Immature natural killer cell (primary cell): ENCODE measurements around the gene DLEC1. TPM values are rescaled to one million over a fixed set of nuclear protein-coding genes. Genes with fewer than 3 reads are reported as not detected.

Source experiments
- DNase-seq, 3 donors: peaks; one replicate each; pipeline ENCODE4 v3.0.0; 2022; ENCODE audit warnings: mixed read lengths in 1 of 3
- H3K27ac Mint-ChIP-seq, 6 donors: one replicate each; pipeline ENCODE4 v1.8.0; 2020; ENCODE audit warnings: mixed read lengths in 6 of 6, mild to moderate bottlenecking in 5 of 6, inconsistent platforms in 4 of 6, moderate library complexity in 3 of 6
- H3K27me3 Mint-ChIP-seq, 3 donors: one replicate each; pipeline ENCODE4 v1.8.0; 2020 to 2021; ENCODE audit warnings: low read depth in 3 of 3, mild to moderate bottlenecking in 3 of 3, mixed read lengths in 3 of 3, moderate library complexity in 3 of 3, inconsistent platforms in 1 of 3
- H3K36me3 Mint-ChIP-seq, 3 donors: one replicate each; pipeline ENCODE4 v1.8.0; 2020; ENCODE audit warnings: mixed read lengths in 3 of 3, inconsistent platforms in 2 of 3, mild to moderate bottlenecking in 2 of 3
- H3K4me1 Mint-ChIP-seq, 2 donors: one replicate each; pipeline ENCODE4 v1.8.0; 2020; ENCODE audit warnings: inconsistent platforms in 2 of 2, mild to moderate bottlenecking in 2 of 2, mixed read lengths in 2 of 2, moderate library complexity in 1 of 2
- H3K4me3 Mint-ChIP-seq, 5 donors: one replicate each; pipeline ENCODE4 v1.8.0; 2020; ENCODE audit warnings: mild to moderate bottlenecking in 5 of 5, mixed read lengths in 5 of 5, inconsistent platforms in 3 of 5, moderate library complexity in 3 of 5
- H3K9me3 Mint-ChIP-seq, 6 donors: one replicate each; pipeline ENCODE4 v1.8.0; 2020; ENCODE audit warnings: mild to moderate bottlenecking in 6 of 6, mixed read lengths in 6 of 6, inconsistent platforms in 4 of 6, moderate library complexity in 3 of 6
- polyA plus RNA-seq, 3 donors: library from polyadenylated mRNA; unstranded; fragments of 300-500 nt; fragmentation: Illumina TruSeq; gene quantifications; one replicate each; pipeline ENCODE4 v1.2.3, GENCODE V29; 2021

Gene DLEC1
- polyA plus RNA-seq, 3 donors from 2014 or later = 0.16 to 2.4 (median 0.84) TPM

DNA sequence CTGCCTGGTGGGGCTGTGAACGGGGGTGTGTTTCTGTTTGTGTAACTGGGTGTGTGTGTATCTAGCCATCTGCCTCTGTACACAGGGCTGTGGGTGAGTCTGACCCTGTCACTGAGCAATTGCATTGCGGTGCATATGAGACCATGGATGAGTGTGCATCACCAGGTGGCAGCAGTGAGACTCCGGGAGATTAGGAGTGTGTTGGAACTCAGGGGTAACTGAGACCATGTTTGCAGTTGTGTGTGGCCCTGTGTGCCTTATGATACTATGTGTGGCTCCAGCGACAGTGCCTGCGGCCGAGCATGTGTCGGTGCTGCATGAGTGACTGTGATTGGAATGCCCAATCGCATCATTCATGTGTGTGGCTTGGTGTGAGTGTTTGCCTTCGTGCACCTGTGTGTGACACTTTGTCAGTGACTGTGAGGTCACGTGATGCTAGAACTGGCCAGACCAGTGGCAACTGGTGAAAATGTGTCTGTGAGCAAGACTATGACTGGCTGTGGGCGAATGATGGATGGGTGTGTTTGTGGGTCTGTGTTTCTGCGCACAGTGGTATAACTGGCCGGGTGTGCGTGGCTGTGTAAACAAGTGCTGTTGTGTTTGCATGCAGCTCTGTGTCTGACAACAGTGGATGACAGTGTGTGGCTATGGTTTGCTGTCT, 34.5 kb upstream of the DLEC1 start:
- no peak overlapping the region for H3K4me3 Mint-ChIP-seq
- H3K27me3 Mint-ChIP-seq = peaks cover 0 to 3% (median 1%) of the 10 kb centered on the region in 3 donors
- DNase-seq = peak; percentile 25 to 48 (median 32)
- H3K36me3 Mint-ChIP-seq = peaks cover 0 to 9% (median 0%) of the 10 kb centered on the region in 3 donors
- no peaks in the 10 kb centered on the region for H3K9me3 Mint-ChIP-seq
- peak overlapping the region; percentile 26 to 79 (median 62) for H3K27ac Mint-ChIP-seq
- peaks cover 8 to 13% of the 10 kb centered on the region in 2 donors for H3K4me1 Mint-ChIP-seq

DNA sequence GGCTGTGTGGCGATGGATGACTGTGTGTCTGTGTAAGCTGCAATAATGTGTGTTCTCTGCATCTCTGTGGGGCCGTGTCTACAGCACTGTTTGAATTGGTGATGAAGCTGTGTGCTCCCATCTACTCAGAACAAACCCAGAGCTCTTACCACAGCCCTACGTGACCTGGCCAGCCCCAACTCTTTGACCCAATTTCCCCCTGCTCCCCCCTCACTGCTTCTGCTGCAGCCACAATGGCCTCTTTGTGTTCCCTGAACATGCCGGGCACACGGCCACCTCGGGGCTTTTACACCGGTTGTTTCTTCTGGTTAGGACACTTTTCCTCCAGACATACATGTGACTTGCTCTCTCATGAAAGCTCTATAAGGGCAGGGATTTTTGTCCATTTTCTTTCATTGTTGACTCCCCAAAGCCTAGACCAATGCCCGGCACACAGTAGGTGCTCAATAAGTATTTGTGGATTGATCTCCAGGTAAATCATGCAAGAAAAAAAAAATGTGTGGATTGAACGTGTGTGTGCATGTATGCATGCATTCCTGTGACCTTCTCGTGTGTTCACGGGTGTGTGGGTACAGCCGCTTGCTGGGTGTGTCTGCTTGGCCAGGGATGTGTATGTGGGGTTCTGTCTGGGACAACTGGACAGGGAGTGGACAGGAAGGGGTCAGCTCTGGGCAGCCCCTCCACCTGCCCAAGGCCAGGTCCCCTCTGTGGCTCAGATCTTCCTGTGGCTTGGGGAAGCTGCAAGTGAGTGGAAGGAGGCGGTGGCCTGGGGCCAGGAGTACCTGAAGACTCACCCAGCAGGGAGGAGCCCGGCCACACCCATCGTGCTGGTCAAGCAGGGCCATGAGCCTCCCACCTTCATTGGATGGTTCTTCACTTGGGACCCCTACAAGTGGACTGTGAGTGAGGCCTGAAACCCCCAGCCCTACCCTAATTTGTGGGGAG, 33.7 kb upstream of the DLEC1 start:
- peaks cover 8 to 12% of the 10 kb centered on the region in 2 donors for H3K4me1 Mint-ChIP-seq

GRCh38 chr3:38006031-38006430, 33.0 kb upstream of the DLEC1 start:
- Mint-ChIP-seq H3K4me1 (peaks cover 8 to 12% of the 10 kb centered on the region in 2 donors), H3K27me3 (no peaks in the 10 kb centered on the region), H3K9me3 (no peaks in the 10 kb centered on the region), H3K27ac (no peak overlapping the region), H3K4me3 (no peak overlapping the region), H3K36me3 (peaks cover 0 to 9% (median 0%) of the 10 kb centered on the region in 3 donors)
- no peak for DNase-seq

More for the DNA sequence above, 33.7 kb upstream of the DLEC1 start:
- H3K4me3 Mint-ChIP-seq = no peak overlapping the region
- no peaks in the 10 kb centered on the region for H3K9me3 Mint-ChIP-seq
- no peak for DNase-seq
- H3K36me3 Mint-ChIP-seq = peaks cover 0 to 9% (median 0%) of the 10 kb centered on the region in 3 donors
- peaks cover 0 to 1% (median 0%) of the 10 kb centered on the region in 3 donors for H3K27me3 Mint-ChIP-seq
- H3K27ac Mint-ChIP-seq = peak overlapping the region in 5 of 6 donors; percentile 1 to 67 (median 31)

GRCh38 chr3:38006445-38006995, 32.5 kb upstream of the DLEC1 start:
- H3K9me3 Mint-ChIP-seq = no peaks in the 10 kb centered on the region
- no peak overlapping the region for H3K4me3 Mint-ChIP-seq
- H3K27me3 Mint-ChIP-seq = no peaks in the 10 kb centered on the region
- DNase-seq = no peak
- peaks cover 0 to 9% (median 0%) of the 10 kb centered on the region in 3 donors for H3K36me3 Mint-ChIP-seq
- no peak overlapping the region for H3K27ac Mint-ChIP-seq
- H3K4me1 Mint-ChIP-seq = peaks cover 8 to 12% of the 10 kb centered on the region in 2 donors

- Mint-ChIP-seq H3K4me1 (peaks cover 8 to 12% of the 10 kb centered on the region in 2 donors), H3K4me3 (no peak overlapping the region), H3K36me3 (peaks cover 0 to 9% (median 0%) of the 10 kb centered on the region in 3 donors), H3K27ac (peak overlapping the region in 1 of 6 donors; percentile 56), H3K27me3 (no peaks in the 10 kb centered on the region), H3K9me3 (no peaks in the 10 kb centered on the region)
- DNase-seq = no peak
These were observed 31.3 kb upstream of the DLEC1 start for GRCh38 chr3:38007754-38008090.

- H3K9me3 Mint-ChIP-seq = no peaks in the 10 kb centered on the region
- no peak for DNase-seq
- peaks cover 0 to 9% (median 0%) of the 10 kb centered on the region in 3 donors for H3K36me3 Mint-ChIP-seq
- no peak overlapping the region for H3K4me3 Mint-ChIP-seq
- peaks cover 8 to 12% of the 10 kb centered on the region in 2 donors for H3K4me1 Mint-ChIP-seq
- no peaks in the 10 kb centered on the region for H3K27me3 Mint-ChIP-seq
- H3K27ac Mint-ChIP-seq = no peak overlapping the region
These were observed 30.8 kb upstream of the DLEC1 start for GRCh38 chr3:38008191-38008701.

GRCh38 chr3:38008971-38009580, 29.9 kb upstream of the DLEC1 start:
- H3K27ac Mint-ChIP-seq = peak overlapping the region in 2 of 6 donors; percentile 19 to 61
- H3K36me3 Mint-ChIP-seq = peaks cover 5 to 10% (median 7%) of the 10 kb centered on the region in 3 donors
- DNase-seq = no peak
- peaks cover 0 to 1% (median 0%) of the 10 kb centered on the region in 3 donors for H3K27me3 Mint-ChIP-seq
- H3K4me1 Mint-ChIP-seq = peaks cover 8 to 10% of the 10 kb centered on the region in 2 donors
- H3K4me3 Mint-ChIP-seq = no peak overlapping the region
- H3K9me3 Mint-ChIP-seq = no peaks in the 10 kb centered on the region

GRCh38 chr3:38009807-38010591, 29.0 kb upstream of the DLEC1 start:
- Mint-ChIP-seq H3K36me3 (peaks cover 13 to 16% (median 14%) of the 10 kb centered on the region in 3 donors), H3K9me3 (no peaks in the 10 kb centered on the region), H3K27me3 (peaks cover 0 to 2% (median 0%) of the 10 kb centered on the region in 3 donors), H3K27ac (no peak overlapping the region), H3K4me1 (peaks cover 0 to 3% of the 10 kb centered on the region in 2 donors), H3K4me3 (no peak overlapping the region)
- no peak for DNase-seq

GRCh38 chr3:38011111-38011510, 27.9 kb upstream of the DLEC1 start:
- H3K4me3 Mint-ChIP-seq = no peak overlapping the region
- no peak for DNase-seq
- H3K27me3 Mint-ChIP-seq = peaks cover 0 to 2% (median 0%) of the 10 kb centered on the region in 3 donors
- no peaks in the 10 kb centered on the region for H3K4me1 Mint-ChIP-seq
- H3K9me3 Mint-ChIP-seq = no peaks in the 10 kb centered on the region
- peak overlapping the region in 1 of 6 donors; percentile 14 for H3K27ac Mint-ChIP-seq
- peaks cover 21 to 28% (median 22%) of the 10 kb centered on the region in 3 donors for H3K36me3 Mint-ChIP-seq

GRCh38 chr3:38015485-38015884, 23.5 kb upstream of the DLEC1 start:
- no peaks in the 10 kb centered on the region for H3K4me1 Mint-ChIP-seq
- no peak overlapping the region for H3K27ac Mint-ChIP-seq
- H3K36me3 Mint-ChIP-seq = peaks cover 33 to 38% (median 35%) of the 10 kb centered on the region in 3 donors

DNA sequence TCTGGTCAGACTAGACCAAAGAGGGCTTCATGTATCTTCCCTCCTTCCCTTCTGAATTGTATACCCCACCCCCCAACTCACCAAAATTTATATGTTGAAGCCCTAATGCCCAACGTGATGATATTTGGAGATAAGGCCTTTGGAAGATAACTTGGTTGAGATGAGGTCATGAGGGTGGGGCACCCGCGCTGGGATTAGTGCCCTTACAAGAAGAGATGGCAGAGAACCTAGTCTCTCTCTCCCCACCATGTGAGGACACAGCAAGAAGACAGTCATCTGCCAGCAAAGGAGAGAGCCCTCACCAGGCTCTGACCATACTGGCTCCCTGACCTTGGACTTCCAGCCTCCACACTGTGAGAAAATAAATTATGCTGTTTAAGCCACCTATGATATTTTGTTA, 23.0 kb upstream of the DLEC1 start:
- Mint-ChIP-seq H3K27me3 (peaks cover 0 to 4% (median 0%) of the 10 kb centered on the region in 3 donors), H3K27ac (no peak overlapping the region), H3K36me3 (peaks cover 33 to 38% (median 35%) of the 10 kb centered on the region in 3 donors), H3K4me1 (peaks cover 0 to 1% of the 10 kb centered on the region in 2 donors), H3K4me3 (no peak overlapping the region), H3K9me3 (no peaks in the 10 kb centered on the region)
- no peak for DNase-seq

More at GRCh38 chr3:38015485-38015884, 23.5 kb upstream of the DLEC1 start:
- H3K9me3 Mint-ChIP-seq = no peaks in the 10 kb centered on the region
- no peak overlapping the region for H3K4me3 Mint-ChIP-seq
- no peak for DNase-seq
- peaks cover 0 to 4% (median 0%) of the 10 kb centered on the region in 3 donors for H3K27me3 Mint-ChIP-seq

DNA sequence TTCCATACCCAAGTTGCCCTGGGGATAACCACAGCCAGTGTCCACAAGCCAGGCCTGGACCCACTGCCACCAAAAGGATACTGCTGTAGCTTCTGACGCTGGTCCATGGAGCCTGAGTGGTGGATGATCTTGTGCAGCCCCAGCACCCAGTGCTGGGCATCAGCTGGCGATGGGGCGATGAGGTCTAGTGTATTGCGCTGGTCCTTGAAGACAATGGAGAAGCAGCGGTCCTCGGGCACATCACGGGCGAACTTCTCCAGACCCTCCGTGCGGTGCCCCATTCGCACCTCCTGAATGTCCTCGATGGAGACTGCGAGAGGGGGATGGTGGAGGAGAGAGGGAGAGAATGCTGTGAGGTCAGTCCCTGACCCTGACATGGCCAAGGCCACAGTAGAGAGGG, 22.6 kb upstream of the DLEC1 start:
- H3K4me1 Mint-ChIP-seq = peaks cover 0 to 3% of the 10 kb centered on the region in 2 donors
- no peak overlapping the region for H3K27ac Mint-ChIP-seq
- H3K9me3 Mint-ChIP-seq = no peaks in the 10 kb centered on the region
- no peak overlapping the region for H3K4me3 Mint-ChIP-seq
- H3K36me3 Mint-ChIP-seq = peaks cover 33 to 38% (median 35%) of the 10 kb centered on the region in 3 donors
- H3K27me3 Mint-ChIP-seq = peaks cover 0 to 4% (median 0%) of the 10 kb centered on the region in 3 donors
- DNase-seq = no peak
